ENCODE data around the gene CLTC. TPM values are rescaled to one million over a fixed set of nuclear protein-coding genes. Genes with fewer than 3 reads are reported as not detected.

Gene CLTC
- polyA plus RNA-seq, 1 donor: 183 TPM

GRCh38 chr17:59676716-59677115 lies 57.0 kb downstream of the CLTC start:
- H3K4me1 ChIP-seq (ENCODE audit: control insufficient read depth, insufficient read depth, low read length): peaks cover 2% of the 10 kb centered on the region

GRCh38 chr17:59678918-59679317 lies 59.2 kb downstream of the CLTC start:
- 100% methylated on average over 1 of the region's 2 CpGs for WGBS (ENCODE audit: insufficient coverage, low lambda C conversion rate)
- DNase-seq: no peak
- Histone ChIP-seq H3K4me3 (ENCODE audit: low read length) (no peak overlapping the region), H3K27me3 (ENCODE audit: control insufficient read depth, insufficient read depth, low read length) (no peaks in the 10 kb centered on the region), H3K9me3 (ENCODE audit: control insufficient read depth, low read depth, low read length) (no peaks in the 10 kb centered on the region), H3K36me3 (ENCODE audit: control insufficient read depth, insufficient read depth, low read length) (peaks cover 78% of the 10 kb centered on the region), H3K27ac (ENCODE audit: low read length) (no peak overlapping the region), H3K4me1 (ENCODE audit: control insufficient read depth, insufficient read depth, low read length) (no peaks in the 10 kb centered on the region)

More at GRCh38 chr17:59676716-59677115, 57.0 kb downstream of the CLTC start:
- WGBS (ENCODE audit: insufficient coverage, low lambda C conversion rate): 87% methylated on average over 3 of the region's 7 CpGs
- Histone ChIP-seq H3K27me3 (ENCODE audit: control insufficient read depth, insufficient read depth, low read length) (no peaks in the 10 kb centered on the region), H3K4me3 (ENCODE audit: low read length) (no peak overlapping the region), H3K36me3 (ENCODE audit: control insufficient read depth, insufficient read depth, low read length) (peaks cover 66% of the 10 kb centered on the region), H3K27ac (ENCODE audit: low read length) (no peak overlapping the region), H3K9me3 (ENCODE audit: control insufficient read depth, low read depth, low read length) (no peaks in the 10 kb centered on the region)
- DNase-seq: no peak

- Histone ChIP-seq H3K27me3 (ENCODE audit: control insufficient read depth, insufficient read depth, low read length) (no peaks in the 10 kb centered on the region), H3K9me3 (ENCODE audit: control insufficient read depth, low read depth, low read length) (no peaks in the 10 kb centered on the region), H3K36me3 (ENCODE audit: control insufficient read depth, insufficient read depth, low read length) (peaks cover 78% of the 10 kb centered on the region), H3K4me1 (ENCODE audit: control insufficient read depth, insufficient read depth, low read length) (no peaks in the 10 kb centered on the region), H3K4me3 (ENCODE audit: low read length) (no peak overlapping the region), H3K27ac (ENCODE audit: low read length) (no peak overlapping the region)
- no peak for DNase-seq
- 100% methylated on average over 4 of the region's 4 CpGs for WGBS (ENCODE audit: insufficient coverage, low lambda C conversion rate)
Measured at GRCh38 chr17:59680314-59680713, 60.6 kb downstream of the CLTC start.

- peak; percentile 26 to 62 for DNase-seq
- H3K36me3 ChIP-seq (ENCODE audit: control insufficient read depth, insufficient read depth, low read length): peaks cover 82% of the 10 kb centered on the region
- H3K27ac ChIP-seq (ENCODE audit: low read length): no peak overlapping the region
- H3K4me1 ChIP-seq (ENCODE audit: control insufficient read depth, insufficient read depth, low read length): no peaks in the 10 kb centered on the region
- no peaks in the 10 kb centered on the region for H3K27me3 ChIP-seq (ENCODE audit: control insufficient read depth, insufficient read depth, low read length)
- no peak overlapping the region for H3K4me3 ChIP-seq (ENCODE audit: low read length)
- no peaks in the 10 kb centered on the region for H3K9me3 ChIP-seq (ENCODE audit: control insufficient read depth, low read depth, low read length)
Measured at GRCh38 chr17:59683283-59683682, 63.6 kb downstream of the CLTC start.

GRCh38 chr17:59684967-59685366 lies 65.3 kb downstream of the CLTC start:
- H3K9me3 ChIP-seq (ENCODE audit: control insufficient read depth, low read depth, low read length): no peaks in the 10 kb centered on the region
- H3K4me1 ChIP-seq (ENCODE audit: control insufficient read depth, insufficient read depth, low read length): no peaks in the 10 kb centered on the region
- no peak overlapping the region for H3K27ac ChIP-seq (ENCODE audit: low read length)
- WGBS (ENCODE audit: insufficient coverage, low lambda C conversion rate): 100% methylated on average over 1 of the region's 6 CpGs
- H3K36me3 ChIP-seq (ENCODE audit: control insufficient read depth, insufficient read depth, low read length): peaks cover 82% of the 10 kb centered on the region
- no peak for DNase-seq
- H3K4me3 ChIP-seq (ENCODE audit: low read length): no peak overlapping the region
- H3K27me3 ChIP-seq (ENCODE audit: control insufficient read depth, insufficient read depth, low read length): no peaks in the 10 kb centered on the region

GRCh38 chr17:59688008-59688407 lies 68.3 kb downstream of the CLTC start:
- Histone ChIP-seq H3K4me3 (ENCODE audit: low read length) (no peak overlapping the region), H3K9me3 (ENCODE audit: control insufficient read depth, low read depth, low read length) (no peaks in the 10 kb centered on the region), H3K27me3 (ENCODE audit: control insufficient read depth, insufficient read depth, low read length) (no peaks in the 10 kb centered on the region), H3K27ac (ENCODE audit: low read length) (no peak overlapping the region), H3K4me1 (ENCODE audit: control insufficient read depth, insufficient read depth, low read length) (no peaks in the 10 kb centered on the region), H3K36me3 (ENCODE audit: control insufficient read depth, insufficient read depth, low read length) (peaks cover 80% of the 10 kb centered on the region)
- whole genome bisulfite sequencing (ENCODE audit: insufficient coverage, low lambda C conversion rate): no CpG with 5 or more reads among the region's 1 CpG
- no peak for DNase-seq

GRCh38 chr17:59688496-59688895 lies 68.8 kb downstream of the CLTC start:
- H3K27ac ChIP-seq (ENCODE audit: low read length): no peak overlapping the region
- H3K36me3 ChIP-seq (ENCODE audit: control insufficient read depth, insufficient read depth, low read length): peaks cover 80% of the 10 kb centered on the region
- no peak overlapping the region for H3K4me3 ChIP-seq (ENCODE audit: low read length)

GRCh38 chr17:59693582-59693981 lies 73.9 kb downstream of the CLTC start:
- DNase-seq: no peak
- H3K4me1 ChIP-seq (ENCODE audit: control insufficient read depth, insufficient read depth, low read length): peaks cover 12% of the 10 kb centered on the region
- no peak overlapping the region for H3K4me3 ChIP-seq (ENCODE audit: low read length)
- no peaks in the 10 kb centered on the region for H3K27me3 ChIP-seq (ENCODE audit: control insufficient read depth, insufficient read depth, low read length)
- H3K36me3 ChIP-seq (ENCODE audit: control insufficient read depth, insufficient read depth, low read length): peaks cover 86% of the 10 kb centered on the region
- no peak overlapping the region for H3K27ac ChIP-seq (ENCODE audit: low read length)
- 82% methylated on average over 3 of the region's 7 CpGs for WGBS (ENCODE audit: insufficient coverage, low lambda C conversion rate)
- H3K9me3 ChIP-seq (ENCODE audit: control insufficient read depth, low read depth, low read length): no peaks in the 10 kb centered on the region

More at GRCh38 chr17:59688496-59688895, 68.8 kb downstream of the CLTC start:
- 83% methylated on average over 1 of the region's 2 CpGs for WGBS (ENCODE audit: insufficient coverage, low lambda C conversion rate)
- Histone ChIP-seq H3K9me3 (ENCODE audit: control insufficient read depth, low read depth, low read length) (no peaks in the 10 kb centered on the region), H3K27me3 (ENCODE audit: control insufficient read depth, insufficient read depth, low read length) (no peaks in the 10 kb centered on the region), H3K4me1 (ENCODE audit: control insufficient read depth, insufficient read depth, low read length) (no peaks in the 10 kb centered on the region)
- no peak for DNase-seq

GRCh38 chr17:59694344-59694743 lies 74.6 kb downstream of the CLTC start:
- no peak overlapping the region for H3K27ac ChIP-seq (ENCODE audit: low read length)
- no peaks in the 10 kb centered on the region for H3K27me3 ChIP-seq (ENCODE audit: control insufficient read depth, insufficient read depth, low read length)
- H3K4me1 ChIP-seq (ENCODE audit: control insufficient read depth, insufficient read depth, low read length): peaks cover 12% of the 10 kb centered on the region
- H3K9me3 ChIP-seq (ENCODE audit: control insufficient read depth, low read depth, low read length): no peaks in the 10 kb centered on the region
- H3K36me3 ChIP-seq (ENCODE audit: control insufficient read depth, insufficient read depth, low read length): peaks cover 89% of the 10 kb centered on the region
- DNase-seq: no peak
- WGBS (ENCODE audit: insufficient coverage, low lambda C conversion rate): 60% methylated on average over 1 of the region's 2 CpGs
- H3K4me3 ChIP-seq (ENCODE audit: low read length): no peak overlapping the region

GRCh38 chr17:59695945-59696681 lies 76.4 kb downstream of the CLTC start:
- H3K4me3 ChIP-seq (ENCODE audit: low read length): no peak overlapping the region
- H3K36me3 ChIP-seq (ENCODE audit: control insufficient read depth, insufficient read depth, low read length): peaks cover 81% of the 10 kb centered on the region
- no peak overlapping the region for H3K27ac ChIP-seq (ENCODE audit: low read length)
- H3K9me3 ChIP-seq (ENCODE audit: control insufficient read depth, low read depth, low read length): no peaks in the 10 kb centered on the region
- no peaks in the 10 kb centered on the region for H3K27me3 ChIP-seq (ENCODE audit: control insufficient read depth, insufficient read depth, low read length)
- H3K4me1 ChIP-seq (ENCODE audit: control insufficient read depth, insufficient read depth, low read length): peaks cover 12% of the 10 kb centered on the region
- no CpG with 5 or more reads among the region's 3 CpGs for WGBS (ENCODE audit: insufficient coverage, low lambda C conversion rate)
- no peak for DNase-seq

GRCh38 chr17:59696682-59697277 lies 77.1 kb downstream of the CLTC start:
- H3K4me3 ChIP-seq (ENCODE audit: low read length): no peak overlapping the region
- no peaks in the 10 kb centered on the region for H3K9me3 ChIP-seq (ENCODE audit: control insufficient read depth, low read depth, low read length)
- WGBS (ENCODE audit: insufficient coverage, low lambda C conversion rate): 20% methylated on average over 1 of the region's 2 CpGs

More at GRCh38 chr17:59696682-59697277, 77.1 kb downstream of the CLTC start:
- H3K36me3 ChIP-seq (ENCODE audit: control insufficient read depth, insufficient read depth, low read length): peaks cover 78% of the 10 kb centered on the region
- peak; percentile 21 to 62 for DNase-seq
- H3K4me1 ChIP-seq (ENCODE audit: control insufficient read depth, insufficient read depth, low read length): peaks cover 12% of the 10 kb centered on the region
- no peak overlapping the region for H3K27ac ChIP-seq (ENCODE audit: low read length)
- H3K27me3 ChIP-seq (ENCODE audit: control insufficient read depth, insufficient read depth, low read length): no peaks in the 10 kb centered on the region

Data from large intestine (tissue), 3 donors.